GM13977 (cell line): ENCODE results near the gene RHOH.

ENCODE experiments used
- DNase-seq: peaks from one replicate; pipeline ENCODE4 v3.0.0; 2012; ENCODE audit warnings: low spot score
- CTCF ChIP-seq: IDR thresholded peaks from 2 replicates; pipeline ENCODE4 v1.5.1; 2012; ENCODE audit warnings: mild to moderate bottlenecking, control low read depth; ENCODE audit not compliant: insufficient read depth; ENCODE audit errors: extremely low read depth, missing control alignments
- in situ Hi-C: fragments of 300-500 bp; cut with MboI; formaldehyde crosslinking; loops from one replicate; pipeline ENCODE4 v1.12.0; 2022; ENCODE audit warnings: low sequenced_read_pairs, low pct_unique_long_range_greater_than_20kb, mixed read lengths, inconsistent platforms; ENCODE audit not compliant: unreplicated experiment

Gene RHOH

DNA sequence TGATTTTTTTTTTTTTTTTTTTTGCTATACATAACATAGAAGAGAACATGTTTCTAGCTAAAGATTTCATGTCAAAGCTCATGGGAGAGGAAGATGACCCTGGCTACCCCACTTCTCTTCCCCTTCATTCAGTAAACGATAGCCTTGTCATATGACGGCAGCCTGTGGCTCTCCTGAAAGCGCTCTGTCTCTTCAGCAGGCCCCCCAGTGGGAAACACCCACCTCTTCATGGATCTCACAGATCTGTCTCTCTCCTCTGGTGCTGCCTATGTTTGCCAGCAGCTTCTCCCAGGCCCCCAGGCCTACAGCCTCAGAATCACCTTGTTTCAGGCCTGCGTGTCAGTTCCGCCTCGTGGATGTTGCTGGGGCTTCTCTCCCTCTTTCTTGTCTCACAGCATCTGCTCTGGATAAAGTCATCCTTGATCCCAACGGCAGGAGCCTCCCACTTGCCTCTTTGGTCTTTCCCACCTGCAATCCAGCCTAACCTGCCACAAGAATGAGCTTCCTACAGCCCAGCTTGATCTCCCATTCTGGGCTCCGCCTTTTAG, 34.6 kb downstream of the RHOH start:
- in situ Hi-C loops: no loop called here
- TF ChIP-seq CTCF: no peak
- DNase-seq: no peak

DNA sequence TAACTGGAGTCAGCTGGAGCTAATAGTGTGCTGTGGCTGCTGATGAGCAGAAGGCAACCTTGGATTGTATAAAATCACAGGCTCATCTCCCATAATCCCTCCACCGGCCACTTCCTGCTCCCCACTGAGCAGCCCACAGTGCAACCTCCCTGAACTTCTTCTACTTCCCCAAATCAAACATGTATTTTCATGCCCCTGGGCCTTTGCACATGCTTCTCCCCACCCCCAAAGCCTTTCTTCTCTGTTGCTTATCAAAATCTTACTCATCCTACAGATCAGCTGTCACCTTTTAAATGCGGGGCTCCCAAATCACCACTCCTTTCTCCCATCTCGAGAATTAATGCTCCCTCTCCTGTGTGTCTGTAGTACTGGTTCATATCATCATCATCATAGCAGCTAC, 35.8 kb downstream of the RHOH start:
- no peak for DNase-seq
- TF ChIP-seq CTCF: no peak
- in situ Hi-C loops: no loop called here

DNA sequence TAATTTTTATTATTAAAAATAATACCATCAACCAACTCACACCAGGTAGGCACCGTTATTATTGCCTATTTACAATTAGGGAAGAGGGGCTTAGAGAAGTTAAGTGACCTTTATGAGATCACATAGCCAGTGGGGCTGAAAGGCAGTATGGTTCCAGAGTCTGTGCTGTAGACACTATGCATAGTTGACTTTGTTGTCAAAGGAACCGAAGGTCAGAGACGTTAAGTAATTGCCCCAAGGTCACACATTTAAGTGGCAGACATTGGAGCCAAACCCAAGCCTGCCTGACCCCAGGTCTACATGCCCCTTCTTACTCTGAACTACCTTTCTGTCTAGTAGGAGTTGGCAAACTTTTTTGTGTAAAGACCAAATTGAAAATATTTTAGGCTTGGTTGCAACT, 36.4 kb downstream of the RHOH start:
- in situ Hi-C loops: no loop called here
- DNase-seq: no peak

GRCh38 chr4:40234519-40235039, 37.7 kb downstream of the RHOH start:
- DNase-seq: no peak
- in situ Hi-C loops: no loop called here
- TF ChIP-seq CTCF: no peak

More for the DNA sequence above, 36.4 kb downstream of the RHOH start:
- no peak for TF ChIP-seq CTCF

DNA sequence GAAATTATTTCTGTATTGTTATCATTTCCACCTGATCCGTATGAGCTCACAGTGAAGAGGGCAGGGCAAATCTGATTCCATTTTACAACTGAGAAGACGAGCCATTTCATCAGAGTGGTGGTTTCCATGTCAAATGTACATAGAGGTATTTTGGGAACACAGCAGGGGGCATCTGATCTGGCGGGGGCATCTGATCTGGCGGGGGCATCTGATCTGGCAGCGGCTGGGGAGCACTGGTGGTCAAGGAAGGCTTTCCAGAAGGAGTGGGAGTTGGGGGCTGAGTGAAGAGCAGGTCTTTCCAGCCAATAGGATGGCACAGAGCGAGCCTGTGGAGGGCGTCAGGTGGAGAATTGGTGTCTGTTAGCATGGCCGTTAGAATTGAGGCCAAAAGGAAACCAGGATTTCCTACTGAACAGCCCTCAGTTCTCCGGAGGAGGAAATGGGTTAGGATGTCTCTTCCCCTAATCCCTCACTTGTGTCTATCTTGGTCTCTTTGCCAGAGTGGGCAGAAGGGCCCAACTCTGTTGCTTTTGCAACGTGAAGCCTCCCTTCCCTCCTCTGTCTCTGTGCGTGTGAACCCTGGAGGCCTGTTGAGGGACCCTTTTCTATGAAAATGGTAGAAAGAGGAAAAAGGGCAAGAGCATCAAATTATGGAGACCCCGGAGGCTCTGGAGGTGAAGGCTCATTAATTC, 41.3 kb downstream of the RHOH start:
- TF ChIP-seq CTCF: no peak
- no peak for DNase-seq
- in situ Hi-C loops: no loop called here

DNA sequence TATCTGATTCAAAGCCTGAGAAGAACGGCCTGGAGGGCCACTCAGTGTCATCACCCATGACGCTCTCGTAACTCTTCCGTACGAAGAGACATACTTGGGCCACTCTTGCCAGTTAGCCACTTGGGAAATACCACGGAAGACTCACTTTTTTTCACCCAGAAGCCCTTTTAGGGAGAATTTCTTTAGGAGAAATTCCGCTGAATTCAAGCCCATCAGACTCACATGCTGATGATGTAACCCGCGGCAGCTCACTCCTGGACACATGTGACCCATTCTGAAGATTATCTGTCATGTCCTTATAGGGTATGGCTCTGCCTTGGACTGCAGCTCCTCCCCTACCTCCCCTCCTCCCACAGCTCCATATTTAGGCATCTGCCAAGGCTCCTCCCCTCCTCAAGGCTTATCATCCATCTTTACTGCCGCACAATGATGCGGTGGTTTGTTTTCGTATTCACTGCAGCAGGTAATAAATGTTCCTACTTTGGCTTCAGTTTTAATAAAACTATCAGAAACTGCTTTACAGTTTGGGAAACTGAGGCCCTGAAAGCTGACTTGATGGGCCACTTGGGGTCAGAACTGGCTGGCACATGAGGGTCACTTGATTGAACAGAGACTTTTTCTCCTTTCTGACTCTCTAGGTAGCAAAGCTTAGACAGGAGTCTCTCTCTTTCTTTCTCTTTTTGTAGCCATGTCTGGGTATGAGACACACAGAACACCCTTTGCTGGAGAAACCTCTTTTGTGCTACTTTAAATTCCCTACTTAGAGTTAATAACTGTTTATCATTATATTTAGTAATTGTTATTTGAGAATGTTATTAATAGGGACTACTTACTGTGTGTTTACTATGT, 42.1 kb downstream of the RHOH start:
- in situ Hi-C loops: no loop called here
- DNase-seq: no peak
- TF ChIP-seq CTCF: no peak
